ENCODE data around the gene SERPIND1.
"Not testable (repeated sequence)": the region's sequence is repeated elsewhere in the genome, so short reads cannot be mapped to it uniquely, and the experiment has no call there.

Gene SERPIND1

GRCh38 chr22:20816559-20816958, 42.6 kb downstream of the SERPIND1 start:
- DNase-seq: peak in 1 of 2 donors; percentile 28
- peaks cover 66 to 84% (median 77%) of the 10 kb centered on the region in 3 donors for H3K36me3 ChIP-seq
- H3K4me3 ChIP-seq: no peak overlapping the region
- no peak overlapping the region for H3K27ac ChIP-seq
- no peaks in the 10 kb centered on the region for H3K27me3 ChIP-seq
- H3K9me3 ChIP-seq: no peaks in the 10 kb centered on the region
- TF ChIP-seq CTCF (IDR thresholded peaks at IDR 0.05): no peak
- no peaks in the 10 kb centered on the region for H3K4me1 ChIP-seq
- intact Hi-C loops (cut with DNase I; ENCODE audit: low total_unique reads): no loop called here

- Histone ChIP-seq H3K9me3 (no peaks in the 10 kb centered on the region), H3K4me3 (no peak overlapping the region), H3K4me1 (no peaks in the 10 kb centered on the region), H3K27me3 (no peaks in the 10 kb centered on the region), H3K36me3 (peaks cover 54 to 84% (median 61%) of the 10 kb centered on the region in 3 donors), H3K27ac (no peak overlapping the region)
- intact Hi-C loops (cut with DNase I; ENCODE audit: low total_unique reads): no loop called here
- TF ChIP-seq CTCF (IDR thresholded peaks at IDR 0.05): no peak
- DNase-seq: no peak
These were observed 44.6 kb downstream of the SERPIND1 start for GRCh38 chr22:20818471-20818870.

- no peak overlapping the region for H3K27ac ChIP-seq
- no peak for TF ChIP-seq CTCF (IDR thresholded peaks at IDR 0.05)
- H3K27me3 ChIP-seq: no peaks in the 10 kb centered on the region
- no peak for DNase-seq
- intact Hi-C loops (cut with DNase I; ENCODE audit: low total_unique reads): no loop called here
- no peak overlapping the region for H3K4me3 ChIP-seq
- peaks cover 50 to 88% (median 61%) of the 10 kb centered on the region in 3 donors for H3K36me3 ChIP-seq
- no peaks in the 10 kb centered on the region for H3K4me1 ChIP-seq
- H3K9me3 ChIP-seq: no peaks in the 10 kb centered on the region
These were observed 45.6 kb downstream of the SERPIND1 start for GRCh38 chr22:20819471-20819870.

GRCh38 chr22:20821717-20822239, 47.9 kb downstream of the SERPIND1 start:
- H3K27me3 ChIP-seq; H3K9me3 ChIP-seq; H3K27ac ChIP-seq; DNase-seq; H3K4me3 ChIP-seq; H3K4me1 ChIP-seq; intact Hi-C loops (cut with DNase I; ENCODE audit: low total_unique reads): not testable (repeated sequence)
- peaks cover 46 to 87% (median 53%) of the 10 kb centered on the region in 3 donors for H3K36me3 ChIP-seq

- Histone ChIP-seq H3K4me3 (no peak overlapping the region), H3K4me1 (no peaks in the 10 kb centered on the region), H3K27ac (no peak overlapping the region), H3K9me3 (no peaks in the 10 kb centered on the region), H3K36me3 (peaks cover 41 to 87% (median 48%) of the 10 kb centered on the region in 3 donors), H3K27me3 (no peaks in the 10 kb centered on the region)
- intact Hi-C loops (cut with DNase I; ENCODE audit: low total_unique reads): no loop called here
- TF ChIP-seq CTCF (IDR thresholded peaks at IDR 0.05): no peak
- no peak for DNase-seq
These were observed 48.3 kb downstream of the SERPIND1 start for GRCh38 chr22:20822240-20822639.

- peaks cover 34 to 86% (median 46%) of the 10 kb centered on the region in 3 donors for H3K36me3 ChIP-seq
- H3K4me1 ChIP-seq: no peaks in the 10 kb centered on the region
- H3K4me3 ChIP-seq: no peak overlapping the region
- no peak for TF ChIP-seq CTCF (IDR thresholded peaks at IDR 0.05)
- no peaks in the 10 kb centered on the region for H3K9me3 ChIP-seq
- DNase-seq: no peak
- no peaks in the 10 kb centered on the region for H3K27me3 ChIP-seq
- no peak overlapping the region for H3K27ac ChIP-seq
- intact Hi-C loops (cut with DNase I; ENCODE audit: low total_unique reads): no loop called here
These were observed 49.4 kb downstream of the SERPIND1 start for GRCh38 chr22:20823264-20823663.

GRCh38 chr22:20825216-20825615, 51.3 kb downstream of the SERPIND1 start:
- H3K4me3 ChIP-seq; DNase-seq; H3K27me3 ChIP-seq; H3K9me3 ChIP-seq; H3K4me1 ChIP-seq; intact Hi-C loops (cut with DNase I; ENCODE audit: low total_unique reads); H3K27ac ChIP-seq: not testable (repeated sequence)
- H3K36me3 ChIP-seq: peaks cover 29 to 83% (median 33%) of the 10 kb centered on the region in 3 donors

Measured in tibial artery (tissue), 4 donors.